ENCODE data around the gene WNK2.

Gene WNK2

DNA sequence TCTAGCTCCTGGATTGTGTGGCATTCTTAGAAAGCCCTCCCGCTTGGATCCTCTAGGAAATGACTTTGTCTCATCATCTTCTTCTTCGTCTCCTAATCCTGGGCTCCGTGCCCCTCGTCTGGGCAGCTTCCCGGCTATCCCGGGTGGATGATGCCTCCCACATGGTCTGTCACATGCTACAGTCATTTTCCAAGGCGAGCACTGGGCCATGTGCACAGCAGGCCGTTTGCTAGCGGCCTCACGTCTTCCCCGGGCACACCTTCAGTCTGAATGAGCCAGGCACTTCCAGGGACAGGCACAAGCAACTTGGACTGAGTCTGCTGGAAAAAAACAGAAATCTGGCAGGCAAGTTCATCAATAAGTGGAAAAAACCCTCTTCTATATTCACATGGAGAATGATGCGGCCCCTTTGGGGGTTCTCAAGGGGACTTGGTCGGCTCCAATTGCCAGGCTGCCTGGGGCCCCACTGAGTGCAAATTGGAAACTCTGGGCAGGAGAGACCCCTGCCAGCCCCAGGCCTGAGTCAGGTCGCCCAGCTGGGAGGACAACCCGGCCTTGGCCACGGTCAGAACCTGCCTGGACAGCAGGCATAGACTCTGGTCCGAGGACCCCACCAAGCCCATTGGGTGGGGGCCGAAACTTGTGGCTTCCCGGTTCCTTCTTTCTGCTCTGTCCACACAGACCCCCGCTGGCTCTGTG is 11.1 kb upstream of the WNK2 start:
- no peak overlapping the region for H3K9ac ChIP-seq (ENCODE audit: low read length)
- H3K9me2 ChIP-seq (replicated peaks; ENCODE audit: insufficient read depth, low read length) = no peaks in the 10 kb centered on the region
- no peaks in the 10 kb centered on the region for H3K27me3 ChIP-seq (ENCODE audit: low read length)
- no peak overlapping the region for H3K4me2 ChIP-seq (ENCODE audit: low read depth, low read length, poor library complexity, severe bottlenecking)
- no peak overlapping the region for H3K4me3 ChIP-seq (ENCODE audit: insufficient read depth, low read length, poor library complexity, severe bottlenecking)
- H3K9me3 ChIP-seq (ENCODE audit: insufficient read depth, low read length) = no peaks in the 10 kb centered on the region
- no peaks in the 10 kb centered on the region for H3K36me3 ChIP-seq (ENCODE audit: low read length)
- H3K79me2 ChIP-seq (ENCODE audit: insufficient read depth, low read length) = no peaks in the 10 kb centered on the region
- no peaks in the 10 kb centered on the region for H4K20me1 ChIP-seq (ENCODE audit: low read depth, low read length)
- TF ChIP-seq, protein P1, sequence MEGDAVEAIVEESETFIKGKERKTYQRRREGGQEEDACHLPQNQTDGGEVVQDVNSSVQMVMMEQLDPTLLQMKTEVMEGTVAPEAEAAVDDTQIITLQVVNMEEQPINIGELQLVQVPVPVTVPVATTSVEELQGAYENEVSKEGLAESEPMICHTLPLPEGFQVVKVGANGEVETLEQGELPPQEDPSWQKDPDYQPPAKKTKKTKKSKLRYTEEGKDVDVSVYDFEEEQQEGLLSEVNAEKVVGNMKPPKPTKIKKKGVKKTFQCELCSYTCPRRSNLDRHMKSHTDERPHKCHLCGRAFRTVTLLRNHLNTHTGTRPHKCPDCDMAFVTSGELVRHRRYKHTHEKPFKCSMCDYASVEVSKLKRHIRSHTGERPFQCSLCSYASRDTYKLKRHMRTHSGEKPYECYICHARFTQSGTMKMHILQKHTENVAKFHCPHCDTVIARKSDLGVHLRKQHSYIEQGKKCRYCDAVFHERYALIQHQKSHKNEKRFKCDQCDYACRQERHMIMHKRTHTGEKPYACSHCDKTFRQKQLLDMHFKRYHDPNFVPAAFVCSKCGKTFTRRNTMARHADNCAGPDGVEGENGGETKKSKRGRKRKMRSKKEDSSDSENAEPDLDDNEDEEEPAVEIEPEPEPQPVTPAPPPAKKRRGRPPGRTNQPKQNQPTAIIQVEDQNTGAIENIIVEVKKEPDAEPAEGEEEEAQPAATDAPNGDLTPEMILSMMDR (IDR thresholded peaks at IDR 0.05; ENCODE audit: insufficient read depth, low read length, poor library complexity, severe bottlenecking) = no peak
- TF ChIP-seq EZH2phosphoT487 (conservative IDR thresholded peaks at IDR 0.05; ENCODE audit: low read length) = no peak
- H3K27ac ChIP-seq (ENCODE audit: low read depth, low read length) = no peak overlapping the region
- no peaks in the 10 kb centered on the region for H3F3A ChIP-seq (ENCODE audit: insufficient read depth)
- H2AFZ ChIP-seq (ENCODE audit: low read depth, low read length, severe bottlenecking) = no peak overlapping the region

DNA sequence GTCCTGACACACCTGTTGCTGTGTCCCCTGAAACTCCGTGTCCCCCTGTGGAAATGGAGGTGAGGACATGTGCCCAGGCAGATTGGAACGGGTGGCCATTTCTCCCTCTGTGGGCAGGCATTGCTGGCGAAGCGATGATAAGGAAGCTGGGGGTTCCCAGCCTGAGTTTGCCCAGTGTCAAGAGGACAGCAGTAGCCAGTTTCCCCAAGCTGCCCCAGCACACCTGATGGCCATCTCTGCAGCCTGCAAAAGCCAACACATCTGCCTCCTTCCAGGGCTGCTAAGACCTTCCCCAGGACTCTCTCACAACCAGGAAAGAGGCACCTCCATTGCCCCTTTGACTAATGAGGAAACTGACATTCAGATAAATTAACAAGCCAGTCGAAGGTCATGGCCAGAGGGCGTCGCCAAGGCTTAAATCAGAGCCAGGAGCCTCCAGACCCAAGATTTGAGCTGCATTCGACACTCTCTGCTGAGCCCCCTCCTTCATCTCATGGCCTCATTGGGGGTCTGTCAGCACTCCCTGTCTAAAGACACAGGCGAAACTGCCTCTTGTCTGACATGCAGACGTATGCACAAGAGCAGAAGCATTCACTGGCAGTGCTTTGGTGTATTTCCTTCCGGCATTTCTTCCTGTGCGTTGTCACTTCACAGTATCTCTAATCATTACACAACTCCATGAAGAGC is 10.4 kb upstream of the WNK2 start:
- Histone ChIP-seq H3K36me3 (ENCODE audit: low read length) (no peaks in the 10 kb centered on the region), H3K27me3 (ENCODE audit: low read length) (no peaks in the 10 kb centered on the region), H3K79me2 (ENCODE audit: insufficient read depth, low read length) (no peaks in the 10 kb centered on the region), H3F3A (ENCODE audit: insufficient read depth) (no peaks in the 10 kb centered on the region), H3K9ac (ENCODE audit: low read length) (no peak overlapping the region), H3K9me3 (ENCODE audit: insufficient read depth, low read length) (no peaks in the 10 kb centered on the region), H4K20me1 (ENCODE audit: low read depth, low read length) (no peaks in the 10 kb centered on the region), H3K9me2 (replicated peaks; ENCODE audit: insufficient read depth, low read length) (no peaks in the 10 kb centered on the region), H3K4me3 (ENCODE audit: insufficient read depth, low read length, poor library complexity, severe bottlenecking) (no peak overlapping the region), H3K4me2 (ENCODE audit: low read depth, low read length, poor library complexity, severe bottlenecking) (no peak overlapping the region), H3K27ac (ENCODE audit: low read depth, low read length) (no peak overlapping the region), H2AFZ (ENCODE audit: low read depth, low read length, severe bottlenecking) (no peak overlapping the region)
- no peak for TF ChIP-seq EZH2phosphoT487 (conservative IDR thresholded peaks at IDR 0.05; ENCODE audit: low read length)
- TF ChIP-seq, protein P1 (IDR thresholded peaks at IDR 0.05; ENCODE audit: insufficient read depth, low read length, poor library complexity, severe bottlenecking) = no peak

DNA sequence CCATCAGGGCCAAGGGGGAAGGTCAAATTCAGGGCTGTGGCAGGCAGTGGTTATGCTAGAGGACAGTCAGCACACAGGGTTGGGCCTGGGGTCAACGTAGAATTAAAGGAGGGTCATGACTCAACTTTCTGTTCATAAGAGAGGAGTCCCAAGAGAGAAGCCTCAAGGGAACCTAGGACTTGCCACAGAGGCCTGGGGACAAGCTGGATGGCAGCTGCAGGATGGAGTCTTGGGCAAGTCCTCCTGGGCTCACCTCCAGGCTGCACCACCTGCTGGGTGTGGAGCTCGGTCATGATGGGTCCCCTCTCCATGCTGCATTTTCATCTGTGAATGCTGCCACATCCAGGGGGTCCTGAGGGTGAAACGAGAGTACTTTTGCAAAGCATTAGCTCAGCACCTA is 9.0 kb upstream of the WNK2 start:
- TF ChIP-seq EZH2phosphoT487 (conservative IDR thresholded peaks at IDR 0.05; ENCODE audit: low read length) = no peak
- TF ChIP-seq, protein P1 (IDR thresholded peaks at IDR 0.05; ENCODE audit: insufficient read depth, low read length, poor library complexity, severe bottlenecking) = no peak
- no peak overlapping the region for H3K4me3 ChIP-seq (ENCODE audit: insufficient read depth, low read length, poor library complexity, severe bottlenecking)
- no peaks in the 10 kb centered on the region for H4K20me1 ChIP-seq (ENCODE audit: low read depth, low read length)
- no peaks in the 10 kb centered on the region for H3F3A ChIP-seq (ENCODE audit: insufficient read depth)
- no peak overlapping the region for H2AFZ ChIP-seq (ENCODE audit: low read depth, low read length, severe bottlenecking)
- no peak overlapping the region for H3K27ac ChIP-seq (ENCODE audit: low read depth, low read length)
- H3K9me2 ChIP-seq (replicated peaks; ENCODE audit: insufficient read depth, low read length) = no peaks in the 10 kb centered on the region
- no peaks in the 10 kb centered on the region for H3K79me2 ChIP-seq (ENCODE audit: insufficient read depth, low read length)
- no peaks in the 10 kb centered on the region for H3K9me3 ChIP-seq (ENCODE audit: insufficient read depth, low read length)
- no peak overlapping the region for H3K9ac ChIP-seq (ENCODE audit: low read length)
- no peaks in the 10 kb centered on the region for H3K27me3 ChIP-seq (ENCODE audit: low read length)
- no peak overlapping the region for H3K4me2 ChIP-seq (ENCODE audit: low read depth, low read length, poor library complexity, severe bottlenecking)
- H3K36me3 ChIP-seq (ENCODE audit: low read length) = no peaks in the 10 kb centered on the region
